Stimulated activated CD4-positive, alpha-beta T cell treated with anti-CD3 and anti-CD28 coated beads, Interleukin-1b, Interleukin-23, amount 100 ng/mL, for 24 hours (primary cell): ENCODE measurements around the gene NR2F1-AS1.
"Not testable (repeated sequence)": the region's sequence is repeated elsewhere in the genome, so short reads cannot be mapped to it uniquely, and the experiment has no call there.

Source experiments
- DNase-seq, 4 experiments: peaks; one replicate each; pipeline ENCODE4 v3.0.0-alpha.2; 2020; ENCODE audit warnings: low read depth in 4 of 4, low spot score in 1 of 4

The NR2F1-AS1 gene

DNA sequence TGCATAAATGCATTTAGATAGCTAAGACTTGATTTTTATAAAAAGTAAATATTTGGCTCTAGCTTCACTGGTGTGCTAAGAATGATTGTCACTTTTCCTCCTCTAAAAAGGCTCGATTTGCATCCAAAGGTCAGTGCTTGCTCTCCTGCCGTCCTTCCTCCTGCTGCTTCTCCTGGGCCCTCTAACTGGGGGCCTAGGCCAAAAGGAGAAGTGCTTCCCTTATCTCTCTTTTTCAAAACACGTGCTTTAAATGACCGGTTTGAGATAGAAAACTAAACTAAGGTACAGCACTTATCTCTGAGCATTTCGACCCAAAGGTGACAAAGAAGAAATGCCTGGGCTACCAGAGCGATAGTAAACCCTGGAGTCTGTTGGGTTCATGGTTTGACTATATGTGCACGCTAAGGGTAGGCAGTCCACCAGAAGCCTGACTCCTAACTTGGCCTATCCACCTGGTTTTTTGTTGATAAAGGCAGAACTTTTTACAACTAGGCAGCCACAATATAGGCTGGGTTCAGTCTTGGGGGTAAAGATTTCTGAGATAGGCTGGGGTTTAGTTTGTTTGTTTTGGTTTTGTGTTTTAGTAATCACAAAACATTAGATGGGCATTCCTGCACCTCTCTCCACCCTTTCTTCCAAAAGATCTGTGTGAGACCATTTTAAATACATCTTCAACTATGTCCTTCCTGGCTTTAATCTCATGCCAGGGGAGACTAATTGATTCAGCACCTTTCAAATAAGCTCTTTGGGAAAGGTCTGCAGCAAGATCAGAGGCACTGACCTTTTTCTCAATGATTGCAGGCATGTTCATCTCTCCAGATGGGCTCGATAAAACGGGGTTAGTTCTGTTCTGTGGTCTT, 3.8 kb downstream of the NR2F1-AS1 start:
- DNase-seq: no peak

DNA sequence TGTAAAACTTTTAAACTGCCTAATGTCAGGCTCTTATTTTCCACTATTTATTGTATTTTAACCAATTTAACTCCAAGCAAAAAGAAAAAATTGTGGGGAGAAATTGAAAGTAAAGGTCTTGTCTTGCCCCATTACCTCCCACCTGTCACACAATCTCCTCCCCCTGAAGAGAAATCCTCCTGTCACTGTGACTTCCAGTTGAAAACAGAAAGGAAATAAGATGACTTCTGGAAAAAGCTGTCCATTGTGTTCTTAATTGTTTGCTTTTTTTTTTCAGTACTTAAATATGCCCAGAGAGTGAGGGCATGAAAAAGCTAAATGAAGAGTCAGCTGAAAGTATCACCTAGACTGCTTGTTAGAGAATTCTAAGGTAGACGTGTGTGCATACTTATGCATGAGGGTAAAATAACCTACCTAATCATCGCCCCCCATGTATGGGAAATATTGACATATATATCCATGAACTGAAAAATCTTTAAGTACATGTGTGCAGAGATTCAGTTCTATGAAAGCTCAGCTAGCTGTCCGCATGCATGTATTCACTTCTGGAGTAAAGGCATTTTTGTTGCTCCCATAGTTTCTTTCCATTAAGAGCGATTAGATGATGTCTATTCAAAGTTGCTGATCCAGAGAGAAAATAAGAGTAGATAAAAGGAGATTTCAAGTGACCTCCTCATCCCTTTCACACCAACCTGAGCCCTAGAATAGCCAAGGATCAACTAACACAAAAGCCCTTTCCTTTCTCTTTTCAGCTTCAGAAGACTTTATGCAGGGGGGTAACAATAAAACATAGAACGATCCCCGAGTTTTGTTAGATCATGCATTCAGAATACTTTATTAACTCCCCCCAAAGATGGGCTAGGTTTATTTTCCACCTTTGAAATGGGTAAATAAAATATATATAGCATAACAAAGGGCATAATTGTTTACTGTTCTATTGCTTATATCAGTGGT, 5.3 kb downstream of the NR2F1-AS1 start:
- no peak for DNase-seq

- no peak for DNase-seq
Observed at GRCh38 chr5:93574491-93575305, 6.3 kb downstream of the NR2F1-AS1 start.

- DNase-seq: no peak
Observed at GRCh38 chr5:93573354-93574351, 7.4 kb downstream of the NR2F1-AS1 start.

DNA sequence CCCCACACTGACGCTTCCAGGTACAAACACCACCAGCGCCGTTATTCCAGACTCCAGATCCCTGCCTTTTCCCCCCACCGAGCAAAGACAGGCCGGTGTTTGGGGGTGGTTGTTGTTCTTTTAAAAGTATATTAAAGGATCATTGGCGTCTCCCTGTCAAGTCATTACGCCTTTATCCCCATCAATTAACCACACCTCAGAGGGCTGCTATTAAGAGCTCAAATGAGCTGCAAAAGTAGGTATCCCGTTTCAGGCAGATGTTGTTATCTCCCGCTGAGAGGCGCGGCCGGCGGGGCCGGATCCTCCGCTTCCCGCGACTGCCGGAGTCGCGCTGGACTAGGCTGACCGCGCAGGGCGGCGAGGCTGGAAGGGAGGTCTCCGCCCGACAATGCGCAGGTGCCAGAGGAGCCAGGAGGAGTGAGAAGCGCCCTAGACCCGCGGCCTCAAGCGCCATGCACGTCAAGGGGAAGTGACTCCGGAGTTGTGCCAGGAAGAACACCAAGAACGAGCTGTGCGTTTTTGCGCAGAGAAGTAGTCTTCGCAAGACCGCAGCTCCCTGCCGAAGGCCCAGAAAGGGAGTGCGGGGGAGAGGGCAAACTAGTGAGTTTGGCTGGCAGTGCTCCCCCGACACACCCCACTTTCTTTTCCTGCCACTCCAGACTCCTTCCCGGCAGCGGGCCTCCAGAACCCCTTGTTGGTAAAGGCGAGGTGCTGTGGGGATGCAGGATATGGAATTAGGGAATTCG, 8.2 kb downstream of the NR2F1-AS1 start:
- DNase-seq: no peak

- no peak for DNase-seq
Observed at GRCh38 chr5:93572101-93572607, 8.9 kb downstream of the NR2F1-AS1 start.

DNA sequence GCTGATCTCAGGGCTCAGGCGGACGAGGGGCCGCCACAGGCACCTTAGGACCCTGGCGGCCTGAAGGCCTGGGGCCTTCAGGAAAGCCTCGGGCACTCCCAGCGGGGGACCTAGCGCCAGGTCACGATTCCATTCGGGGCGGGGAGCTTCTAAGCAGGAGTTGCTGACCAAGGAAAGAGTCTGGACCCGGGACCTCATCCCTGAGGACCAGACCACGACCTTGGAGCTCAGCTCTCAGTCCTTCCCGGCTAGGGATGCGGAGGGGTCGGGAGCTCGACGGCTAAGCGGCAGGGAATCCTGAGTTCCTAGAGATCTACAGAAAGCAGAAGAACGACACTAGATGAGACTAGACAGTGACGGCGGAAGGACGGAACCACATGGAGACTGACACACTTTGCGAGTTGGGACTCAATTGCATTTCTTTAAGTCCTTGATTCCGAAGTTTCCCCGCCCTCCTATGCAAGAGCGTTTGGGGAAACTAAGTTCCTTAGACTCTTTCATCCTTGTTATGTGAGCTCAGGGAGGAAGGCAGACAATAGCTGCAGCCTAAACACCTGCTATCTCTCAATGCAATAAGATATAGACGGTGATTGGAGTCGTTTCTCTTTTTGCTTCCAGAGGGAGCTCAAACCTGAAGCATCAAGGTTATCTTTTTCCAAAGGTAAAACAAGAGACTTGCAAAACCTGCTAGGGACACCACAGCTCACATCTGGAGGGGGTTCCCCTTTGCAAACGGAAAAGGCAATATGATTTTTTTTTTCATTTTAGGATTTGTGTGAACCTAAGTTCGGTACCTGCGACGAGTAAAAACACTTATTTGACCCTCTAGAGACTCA, 9.7 kb downstream of the NR2F1-AS1 start:
- no peak for DNase-seq

DNA sequence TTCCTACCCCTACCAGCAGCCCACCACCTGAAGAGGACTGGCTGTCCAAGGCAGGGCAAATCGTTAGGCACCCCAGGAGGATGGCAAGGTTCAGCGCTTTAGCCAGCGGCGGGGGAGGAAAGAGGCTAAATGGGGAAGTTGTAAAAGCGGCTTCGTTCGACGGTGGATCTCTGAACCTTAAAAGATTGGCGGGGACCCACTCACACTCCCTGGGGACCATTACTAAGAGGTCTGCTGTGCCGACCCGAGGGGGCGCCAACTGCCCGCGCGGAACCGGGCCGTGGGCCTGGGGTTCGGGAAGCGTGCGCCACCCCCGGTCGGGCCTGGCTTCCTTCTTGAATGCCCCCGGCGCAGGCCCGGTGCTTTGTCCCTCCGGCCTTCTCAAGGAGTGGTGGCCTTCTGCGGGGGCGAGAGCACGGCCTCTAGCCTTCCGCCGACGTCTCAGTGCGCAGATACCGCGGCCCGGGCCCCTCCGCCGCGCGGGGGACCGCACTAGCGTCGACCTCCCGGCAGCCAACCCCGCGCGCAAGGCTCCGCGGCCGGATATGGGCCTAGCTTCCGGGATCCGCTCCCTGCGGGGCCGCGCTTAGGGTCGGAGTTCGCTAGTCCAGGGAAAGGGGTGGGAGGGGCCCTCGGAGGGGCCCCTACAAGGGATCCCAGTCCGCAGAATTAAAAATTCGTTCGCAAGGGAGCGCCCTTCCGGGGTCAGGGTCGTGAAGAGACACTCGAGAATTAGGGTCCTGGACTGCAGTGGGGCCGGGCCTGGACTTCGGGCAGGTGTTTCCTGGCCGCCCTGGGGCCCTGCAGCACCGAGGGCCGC, 10.5 kb downstream of the NR2F1-AS1 start:
- no peak for DNase-seq

DNA sequence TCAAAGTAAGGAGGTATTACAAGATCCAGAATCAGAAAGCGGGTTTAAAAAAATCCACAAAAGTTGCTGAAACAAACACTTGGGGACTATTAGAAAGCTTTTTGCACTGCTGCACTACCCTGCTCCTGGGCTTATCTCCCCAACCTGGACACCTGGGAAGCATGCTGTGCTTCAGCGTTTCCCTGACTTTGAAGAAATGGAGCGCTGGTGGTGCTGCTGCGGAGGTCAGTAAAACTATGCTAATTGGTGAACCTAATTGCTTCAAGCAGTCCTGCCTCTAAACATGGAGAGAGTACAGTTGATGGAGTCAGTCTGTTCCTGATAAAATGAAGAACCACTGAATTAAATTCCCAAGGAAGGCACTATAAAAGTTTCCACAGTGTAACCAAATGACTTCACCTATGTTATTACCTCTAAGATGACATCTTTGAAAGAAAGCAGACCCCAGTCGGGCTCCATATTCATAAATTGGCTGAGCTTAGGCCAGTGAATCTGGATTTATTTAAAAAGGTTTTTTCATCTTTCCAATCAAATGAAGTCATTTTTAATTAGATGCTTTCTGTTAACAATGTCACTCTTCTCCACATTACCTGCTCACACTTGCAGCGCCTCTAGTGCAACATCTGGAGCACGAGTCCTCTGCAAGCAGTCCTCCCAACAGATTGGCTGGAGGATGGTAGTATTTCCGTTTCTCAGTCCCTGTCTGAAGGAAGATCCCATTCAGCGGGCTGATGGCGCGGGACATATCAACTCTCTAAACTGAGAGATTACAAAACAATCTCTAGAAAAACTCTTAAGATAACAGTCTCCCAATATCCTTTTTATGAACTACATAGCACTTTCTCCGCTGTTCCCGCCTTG, 11.5 kb downstream of the NR2F1-AS1 start:
- no peak for DNase-seq

GRCh38 chr5:93567424-93567823, 13.6 kb downstream of the NR2F1-AS1 start:
- no peak for DNase-seq

DNA sequence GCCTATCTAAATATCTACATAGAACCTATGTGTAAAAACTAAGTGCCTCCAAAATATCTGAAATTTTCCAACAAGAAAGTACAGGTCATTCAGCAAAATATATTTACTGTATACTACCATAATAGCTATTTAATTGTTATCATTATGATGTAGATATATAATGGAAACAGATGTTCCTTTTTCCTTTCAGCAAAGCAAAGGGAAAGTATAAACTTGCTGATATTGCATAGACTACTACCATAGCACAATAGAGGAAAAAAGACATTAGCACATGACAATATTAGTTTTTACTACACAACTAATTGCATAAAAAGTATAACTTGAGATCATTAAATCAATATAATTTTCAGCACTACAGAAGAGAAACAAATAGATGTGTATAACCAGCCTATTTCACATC, 14.9 kb downstream of the NR2F1-AS1 start:
- DNase-seq: no peak

- DNase-seq: no peak
Observed at GRCh38 chr5:93557021-93557604, 23.9 kb downstream of the NR2F1-AS1 start.

DNA sequence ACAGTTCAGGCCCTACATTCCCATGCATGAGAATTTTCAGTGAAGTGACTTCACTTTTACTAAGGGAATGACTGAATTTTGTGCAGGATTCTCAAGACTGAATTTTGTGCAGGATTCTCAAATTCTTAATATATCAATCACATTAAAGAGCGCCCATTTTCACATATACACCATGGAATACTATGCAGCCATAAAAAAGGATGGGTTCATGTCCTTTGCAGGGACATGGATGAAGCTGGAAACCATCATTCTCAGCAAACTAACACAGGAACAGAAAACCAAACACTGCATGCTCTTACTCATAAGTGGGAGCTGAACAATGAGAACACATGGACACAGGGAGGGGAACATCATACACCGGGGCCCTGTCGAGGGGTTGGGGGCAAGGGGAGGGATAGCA, 31.4 kb downstream of the NR2F1-AS1 start:
- DNase-seq: not testable (repeated sequence)

- no peak for DNase-seq
Observed at GRCh38 chr5:93545872-93546271, 35.1 kb downstream of the NR2F1-AS1 start.

GRCh38 chr5:93532370-93532769, 48.6 kb downstream of the NR2F1-AS1 start:
- DNase-seq: no peak

DNA sequence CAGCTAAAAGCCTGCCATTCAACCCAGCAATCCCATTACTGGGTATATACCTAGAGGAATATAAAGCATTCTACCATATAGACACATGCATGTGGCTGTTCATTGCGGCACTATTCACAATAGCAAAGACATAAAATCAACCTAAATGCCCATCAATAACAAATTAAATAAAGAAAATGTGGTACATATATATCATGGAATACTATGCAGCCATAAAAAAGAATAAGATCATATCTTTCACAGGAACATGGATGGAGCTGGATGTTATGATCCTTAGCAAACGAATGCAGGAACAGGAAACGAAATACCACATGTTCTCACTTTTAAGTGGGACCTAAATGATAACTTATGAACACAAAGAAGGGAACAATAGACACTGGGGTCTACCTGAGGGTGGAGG, 59.2 kb downstream of the NR2F1-AS1 start:
- not testable (repeated sequence) for DNase-seq
